Osteoblast (primary cell): ENCODE measurements around the gene CHM. TPM values are rescaled to one million over a fixed set of nuclear protein-coding genes. Genes with fewer than 3 reads are reported as not detected.
"Not testable (repeated sequence)": the region's sequence is repeated elsewhere in the genome, so short reads cannot be mapped to it uniquely, and the experiment has no call there.

Source experiments
- DNase-seq: peaks from one replicate; pipeline ENCODE4 v3.0.0; 2011; ENCODE audit warnings: low spot score, mixed read lengths; ENCODE audit not compliant: insufficient read length; ENCODE audit errors: missing footprints
- H2AFZ ChIP-seq: 2 replicates; pipeline ENCODE4 v1.6.0; 2011; ENCODE audit warnings: mild to moderate bottlenecking, low read length
- H3K27ac ChIP-seq: 2 replicates; pipeline ENCODE4 v1.5.1; 2011; ENCODE audit warnings: mild to moderate bottlenecking, low read depth, low read length, moderate library complexity
- H3K27me3 ChIP-seq: 2 replicates; pipeline ENCODE4 v1.6.0; 2012; ENCODE audit warnings: mild to moderate bottlenecking, control low read depth, inconsistent platforms, low read length, moderate library complexity; ENCODE audit not compliant: insufficient read depth
- H3K36me3 ChIP-seq: 2 replicates; pipeline ENCODE4 v1.5.1; 2011; ENCODE audit warnings: mild to moderate bottlenecking, low read length, control low read depth, moderate library complexity; ENCODE audit not compliant: insufficient read depth
- H3K4me1 ChIP-seq: 2 replicates; pipeline ENCODE4 v1.5.1; 2011; ENCODE audit warnings: mild to moderate bottlenecking, low read length, control low read depth, moderate library complexity; ENCODE audit not compliant: insufficient read depth
- H3K4me2 ChIP-seq: 2 replicates; pipeline ENCODE4 v1.6.0; 2011; ENCODE audit warnings: mild to moderate bottlenecking, low read length; ENCODE audit not compliant: insufficient read depth
- H3K4me3 ChIP-seq: fragments of 200-600 bp; sonication (generic); 3 replicates; pipeline ENCODE4 v1.5.1; 2012; ENCODE audit warnings: mild to moderate bottlenecking, low read length, inconsistent platforms; ENCODE audit not compliant: insufficient read depth
- H3K79me2 ChIP-seq: 2 replicates; pipeline ENCODE4 v1.6.0; 2012; ENCODE audit warnings: mild to moderate bottlenecking, low read length, control low read depth, inconsistent platforms; ENCODE audit not compliant: insufficient read depth
- H3K9me3 ChIP-seq: 2 replicates; pipeline ENCODE4 v1.5.1; 2011; ENCODE audit warnings: low read depth, low read length, control low read depth
- H4K20me1 ChIP-seq: 2 replicates; pipeline ENCODE4 v1.6.0; 2012; ENCODE audit warnings: mild to moderate bottlenecking, low read length, control low read depth; ENCODE audit not compliant: insufficient read depth
- total RNA-seq: library from RNA; depleted of rRNA; stranded (reverse); fragments of >200 nt; gene quantifications from 2 replicates; pipeline ENCODE4 v1.2.3, GENCODE V29; 2012
- TF ChIP-seq, protein P1 (sequence below): IDR thresholded peaks from 2 replicates; pipeline ENCODE4 v1.5.1; 2011; ENCODE audit warnings: mild to moderate bottlenecking, low read depth, low read length, moderate library complexity; ENCODE audit errors: extremely low read depth

CHM gene
- total RNA-seq, 1 donor, result 25.3 TPM

DNA sequence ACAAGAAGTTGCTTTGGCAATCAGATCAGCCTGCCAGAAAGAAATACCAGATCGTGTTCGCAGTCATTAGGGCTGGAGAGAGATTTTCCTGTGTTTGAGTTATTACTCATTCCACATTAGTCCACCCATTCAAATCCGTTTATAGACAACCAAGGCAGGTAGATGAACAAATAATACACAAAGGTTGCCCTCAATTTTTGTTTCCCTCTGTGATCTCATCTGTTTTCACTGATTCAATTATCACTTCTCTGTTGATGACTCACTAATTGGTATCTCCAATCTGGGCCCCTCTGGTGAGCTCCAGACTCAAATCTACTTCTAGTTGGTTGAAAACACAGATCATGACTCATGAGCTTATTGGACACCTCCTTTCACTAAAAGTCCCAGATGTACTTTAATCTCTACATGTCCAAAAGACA, 54.5 kb downstream of the CHM start:
- Histone ChIP-seq H3K79me2 (peaks cover 34% of the 10 kb centered on the region), H3K27ac (no peak overlapping the region), H3K4me3 (no peak overlapping the region), H3K4me1 (peaks cover 8% of the 10 kb centered on the region), H3K9me3 (no peaks in the 10 kb centered on the region), H3K4me2 (no peak overlapping the region), H4K20me1 (peaks cover 11% of the 10 kb centered on the region), H2AFZ (no peak overlapping the region), H3K36me3 (no peaks in the 10 kb centered on the region), H3K27me3 (no peaks in the 10 kb centered on the region)
- DNase-seq, result no peak
- TF ChIP-seq, protein P1, sequence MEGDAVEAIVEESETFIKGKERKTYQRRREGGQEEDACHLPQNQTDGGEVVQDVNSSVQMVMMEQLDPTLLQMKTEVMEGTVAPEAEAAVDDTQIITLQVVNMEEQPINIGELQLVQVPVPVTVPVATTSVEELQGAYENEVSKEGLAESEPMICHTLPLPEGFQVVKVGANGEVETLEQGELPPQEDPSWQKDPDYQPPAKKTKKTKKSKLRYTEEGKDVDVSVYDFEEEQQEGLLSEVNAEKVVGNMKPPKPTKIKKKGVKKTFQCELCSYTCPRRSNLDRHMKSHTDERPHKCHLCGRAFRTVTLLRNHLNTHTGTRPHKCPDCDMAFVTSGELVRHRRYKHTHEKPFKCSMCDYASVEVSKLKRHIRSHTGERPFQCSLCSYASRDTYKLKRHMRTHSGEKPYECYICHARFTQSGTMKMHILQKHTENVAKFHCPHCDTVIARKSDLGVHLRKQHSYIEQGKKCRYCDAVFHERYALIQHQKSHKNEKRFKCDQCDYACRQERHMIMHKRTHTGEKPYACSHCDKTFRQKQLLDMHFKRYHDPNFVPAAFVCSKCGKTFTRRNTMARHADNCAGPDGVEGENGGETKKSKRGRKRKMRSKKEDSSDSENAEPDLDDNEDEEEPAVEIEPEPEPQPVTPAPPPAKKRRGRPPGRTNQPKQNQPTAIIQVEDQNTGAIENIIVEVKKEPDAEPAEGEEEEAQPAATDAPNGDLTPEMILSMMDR, result no peak

DNA sequence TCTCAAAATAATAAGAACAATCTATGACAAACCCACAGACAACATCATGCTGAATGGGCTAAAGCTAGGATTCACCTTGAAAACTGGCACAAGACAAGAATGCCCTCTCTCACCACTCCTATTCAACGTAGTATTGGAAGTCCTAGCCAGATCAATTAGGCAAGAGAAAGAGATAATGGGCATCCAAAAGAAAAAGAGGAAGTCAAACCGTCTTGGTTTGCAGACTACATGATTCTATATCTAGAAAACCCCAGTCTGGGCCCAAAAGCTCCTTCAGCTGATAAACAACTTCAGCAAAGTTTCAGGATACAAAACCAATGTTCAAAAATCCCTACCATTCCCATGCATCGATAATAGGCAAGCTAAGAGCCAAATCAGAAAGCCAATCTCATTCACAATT, 59.0 kb downstream of the CHM start:
- Histone ChIP-seq H3K4me3 (no peak overlapping the region), H3K79me2 (peaks cover 58% of the 10 kb centered on the region), H3K4me1 (peaks cover 2% of the 10 kb centered on the region), H3K27ac (no peak overlapping the region), H4K20me1 (peaks cover 3% of the 10 kb centered on the region), H3K9me3 (no peaks in the 10 kb centered on the region), H3K27me3 (no peaks in the 10 kb centered on the region), H3K4me2 (no peak overlapping the region), H3K36me3 (no peaks in the 10 kb centered on the region), H2AFZ (no peak overlapping the region)
- no peak for DNase-seq
- TF ChIP-seq, protein P1, result no peak

DNA sequence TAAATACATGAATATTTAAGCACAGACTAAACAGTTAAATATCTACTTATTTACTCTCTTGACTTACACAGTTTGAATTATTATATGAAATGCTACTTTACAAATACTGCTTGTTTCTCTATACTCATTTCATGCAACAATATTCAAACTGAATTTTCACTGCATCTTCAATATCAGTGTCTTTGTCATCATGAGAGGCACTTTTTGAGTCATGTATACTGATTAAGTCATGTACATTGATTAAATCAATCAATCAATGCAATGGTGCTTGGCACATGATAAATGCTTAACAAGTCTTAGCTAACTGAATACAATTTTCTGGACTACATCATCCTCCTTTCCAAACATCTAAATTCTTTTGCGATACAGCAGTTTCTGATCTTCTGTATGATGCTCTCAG, 67.1 kb downstream of the CHM start:
- Histone ChIP-seq H3K27me3 (no peaks in the 10 kb centered on the region), H3K27ac (no peak overlapping the region), H3K4me1 (no peaks in the 10 kb centered on the region), H2AFZ (no peak overlapping the region), H3K9me3 (no peaks in the 10 kb centered on the region), H4K20me1 (no peaks in the 10 kb centered on the region), H3K79me2 (peaks cover 12% of the 10 kb centered on the region), H3K36me3 (no peaks in the 10 kb centered on the region), H3K4me2 (no peak overlapping the region), H3K4me3 (no peak overlapping the region)
- TF ChIP-seq, protein P1, result no peak
- no peak for DNase-seq

DNA sequence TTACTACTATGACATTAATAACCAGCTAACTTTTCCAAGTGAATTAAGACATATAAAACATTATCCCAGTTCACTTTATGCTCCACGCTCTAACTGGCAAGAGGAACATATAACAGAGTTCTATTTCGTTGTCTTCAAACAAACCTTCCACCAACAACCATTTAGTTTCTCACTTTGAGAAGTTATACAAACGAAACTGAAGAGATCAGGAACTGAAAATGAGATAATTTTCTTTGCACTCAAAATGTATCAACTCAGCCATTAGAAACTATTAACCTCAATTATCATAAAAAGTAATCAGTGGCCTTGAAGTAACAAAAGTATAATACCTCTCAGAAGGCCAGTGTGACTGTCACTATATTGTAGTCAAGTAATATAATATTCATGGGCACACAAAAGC, 70.1 kb downstream of the CHM start:
- H3K27me3 ChIP-seq, result no peaks in the 10 kb centered on the region
- H3K36me3 ChIP-seq, result no peaks in the 10 kb centered on the region
- no peak overlapping the region for H3K4me3 ChIP-seq
- TF ChIP-seq, protein P1, result no peak
- H4K20me1 ChIP-seq, result no peaks in the 10 kb centered on the region
- DNase-seq, result no peak
- H2AFZ ChIP-seq, result no peak overlapping the region
- H3K4me2 ChIP-seq, result no peak overlapping the region
- no peak overlapping the region for H3K27ac ChIP-seq
- no peaks in the 10 kb centered on the region for H3K79me2 ChIP-seq
- H3K9me3 ChIP-seq, result no peaks in the 10 kb centered on the region
- H3K4me1 ChIP-seq, result no peaks in the 10 kb centered on the region

DNA sequence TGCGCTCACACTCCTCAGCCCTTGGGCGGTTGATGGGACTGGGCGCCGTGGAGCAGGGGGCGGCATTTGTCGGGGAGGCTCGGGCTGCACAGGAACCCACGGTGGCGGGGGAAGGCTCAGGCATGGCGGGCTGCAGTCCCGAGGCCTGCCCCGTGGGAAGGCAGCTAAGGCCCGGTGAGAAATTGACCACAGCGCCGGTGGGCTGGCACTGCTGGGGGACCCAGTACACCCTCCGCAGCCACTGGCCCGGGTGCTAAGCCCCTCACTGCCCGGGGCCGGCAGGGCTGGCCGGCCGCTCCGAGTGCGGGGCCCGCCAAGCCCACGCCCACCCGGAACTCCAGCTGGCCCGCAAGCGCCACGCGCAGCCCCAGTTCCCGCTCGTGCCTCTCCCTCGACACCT, 75.0 kb downstream of the CHM start:
- H3K36me3 ChIP-seq, H3K9me3 ChIP-seq, H3K4me3 ChIP-seq, DNase-seq, H4K20me1 ChIP-seq, H3K27ac ChIP-seq, H3K27me3 ChIP-seq, H3K4me1 ChIP-seq, H2AFZ ChIP-seq, H3K79me2 ChIP-seq, H3K4me2 ChIP-seq: not testable (repeated sequence)
